ENCODE measurements around the gene UCN2.
"Not testable (repeated sequence)": the region's sequence is repeated elsewhere in the genome, so short reads cannot be mapped to it uniquely, and the experiment has no call there.

UCN2 gene

GRCh38 chr3:48561045-48561736 is 2.4 kb downstream of the UCN2 start:
- DNase-seq (ENCODE audit: low spot score), result no peak

GRCh38 chr3:48560648-48561018 is 2.9 kb downstream of the UCN2 start:
- DNase-seq (ENCODE audit: low spot score), result no peak

- DNase-seq (ENCODE audit: low spot score), result no peak
Measured at GRCh38 chr3:48558493-48559134, 5.0 kb downstream of the UCN2 start.

- peak; percentile 100 for DNase-seq (ENCODE audit: low spot score)
Measured at GRCh38 chr3:48556796-48557626, 6.6 kb downstream of the UCN2 start, which contains the start of gene PFKFB4. Gene PFKFB4, minus strand, starts transcription at chr3:48556803. Its CDS starts 26 bp downstream, at chr3:48556777.

- no peak for DNase-seq (ENCODE audit: low spot score)
Measured at GRCh38 chr3:48555949-48556795, 7.4 kb downstream of the UCN2 start.

- no peak for DNase-seq (ENCODE audit: low spot score)
Measured at GRCh38 chr3:48555231-48555948, 8.2 kb downstream of the UCN2 start.

- no peak for DNase-seq (ENCODE audit: low spot score)
Measured at GRCh38 chr3:48553886-48554845, 9.4 kb downstream of the UCN2 start.

GRCh38 chr3:48553361-48553760 is 10.2 kb downstream of the UCN2 start:
- no peak for DNase-seq (ENCODE audit: low spot score)

- DNase-seq (ENCODE audit: low spot score), result no peak
Measured at GRCh38 chr3:48552111-48552951, 11.2 kb downstream of the UCN2 start.

GRCh38 chr3:48551651-48552050 is 11.9 kb downstream of the UCN2 start:
- not testable (repeated sequence) for DNase-seq (ENCODE audit: low spot score)

GRCh38 chr3:48548729-48549705 is 14.6 kb downstream of the UCN2 start:
- peak; percentile 84 for DNase-seq (ENCODE audit: low spot score)

- DNase-seq (ENCODE audit: low spot score), result no peak
Measured at GRCh38 chr3:48548126-48548525, 15.5 kb downstream of the UCN2 start.

GRCh38 chr3:48546203-48546829 is 17.3 kb downstream of the UCN2 start:
- DNase-seq (ENCODE audit: low spot score), result peak; percentile 14

GRCh38 chr3:48544141-48544540 is 19.4 kb downstream of the UCN2 start:
- no peak for DNase-seq (ENCODE audit: low spot score)

- DNase-seq (ENCODE audit: low spot score), result no peak
Measured at GRCh38 chr3:48543271-48543866, 20.2 kb downstream of the UCN2 start.

- DNase-seq (ENCODE audit: low spot score), result no peak
Measured at GRCh38 chr3:48538451-48538850, 25.1 kb downstream of the UCN2 start.

GRCh38 chr3:48536785-48537184 is 26.8 kb downstream of the UCN2 start:
- no peak for DNase-seq (ENCODE audit: low spot score)

Measured in CD4-positive, alpha-beta T cell treated with Interleukin-6 at 100 ng/mL for 8 hours (primary cell).